Measurements from ENCODE around the gene HNRNPH1. TPM values are rescaled to one million over a fixed set of nuclear protein-coding genes. Genes with fewer than 3 reads are reported as not detected.
"Not testable (repeated sequence)": the region's sequence is repeated elsewhere in the genome, so short reads cannot be mapped to it uniquely, and the experiment has no call there.

Gene HNRNPH1
- total RNA-seq = 1,061 and 1,210 TPM in 2 replicates

GRCh38 chr5:179623003-179623905 lies at the start of gene HNRNPH1:
Gene HNRNPH1, minus strand, starts transcription at chr5:179623671. Its CDS starts 538 bp downstream, at chr5:179623133.
- POLR2A ChIA-PET = interaction anchor here (0.5 to 6.8 kb wide), 39 partner anchors 10 to 1638 kb away, joined by 3 to 93 read pairs (median 5); partner anchors contain the start of genes CANX, CBY3, HNRNPAB and LTC4S
- peak within 1 kb of the TSS; percentile 98 for H3K4me3 Mint-ChIP-seq
- intact Hi-C loops (cut with micrococcal nuclease) = loop anchor here (1.0 to 10.0 kb wide), 8 partner anchors 55 to 1491 kb away; partner anchors contain the start of genes CANX, LTC4S, MAML1 and RMND5B
- H3K27me3 Mint-ChIP-seq = no peaks in the 10 kb centered on the region
- no peaks in the 10 kb centered on the region for H3K9me3 Mint-ChIP-seq
- H3K4me1 Mint-ChIP-seq = peaks cover 50% of the 10 kb centered on the region
- TF ChIP-seq CTCF (IDR thresholded peaks at IDR 0.05) = no peak
- ATAC-seq (ENCODE audit: low read depth) = peak; percentile 80
- DNase-seq = peak; percentile 93
- H3K27ac Mint-ChIP-seq = peak within 1 kb of the TSS; percentile 99
- H3K36me3 Mint-ChIP-seq (ENCODE audit: low read depth) = peaks cover 51% of the 10 kb centered on the region
- CTCF ChIA-PET = interaction anchor here (0.7 to 2.9 kb wide), 6 partner anchors 9 to 245 kb away, joined by 3 to 9 read pairs (median 3); no protein-coding TSS in a partner anchor

GRCh38 chr5:179668391-179668790 lies 44.9 kb upstream of the HNRNPH1 start:
- ATAC-seq (ENCODE audit: low read depth) = no peak
- ChIA-PET POLR2A (interaction anchor here (1.5 kb wide), 1 partner anchor 45 kb away, joined by 3 read pairs; no protein-coding TSS in a partner anchor), CTCF (no interaction called here)
- no peak overlapping the region for H3K4me3 Mint-ChIP-seq
- no peak for DNase-seq
- H3K4me1 Mint-ChIP-seq = no peaks in the 10 kb centered on the region
- no peaks in the 10 kb centered on the region for H3K36me3 Mint-ChIP-seq (ENCODE audit: low read depth)
- intact Hi-C loops (cut with micrococcal nuclease) = no loop called here
- H3K9me3 Mint-ChIP-seq = no peaks in the 10 kb centered on the region
- TF ChIP-seq CTCF (IDR thresholded peaks at IDR 0.05) = no peak
- H3K27ac Mint-ChIP-seq = no peak overlapping the region
- no peaks in the 10 kb centered on the region for H3K27me3 Mint-ChIP-seq

- H3K27ac Mint-ChIP-seq; H3K4me1 Mint-ChIP-seq; DNase-seq; ATAC-seq (ENCODE audit: low read depth); H3K27me3 Mint-ChIP-seq; CTCF ChIA-PET; H3K36me3 Mint-ChIP-seq (ENCODE audit: low read depth); POLR2A ChIA-PET; H3K9me3 Mint-ChIP-seq; H3K4me3 Mint-ChIP-seq; intact Hi-C loops (cut with micrococcal nuclease): not testable (repeated sequence)
Measured at GRCh38 chr5:179661647-179662046, 38.2 kb upstream of the HNRNPH1 start.

GRCh38 chr5:179658179-179658856 lies 34.8 kb upstream of the HNRNPH1 start:
- POLR2A ChIA-PET, H3K27ac Mint-ChIP-seq: not testable (repeated sequence)
- intact Hi-C loops (cut with micrococcal nuclease) = loop anchor here (2.0 kb wide), 1 partner anchor 20 kb away; no protein-coding TSS in a partner anchor

GRCh38 chr5:179657302-179658178 lies 34.1 kb upstream of the HNRNPH1 start:
- peak; percentile 27 for DNase-seq
- CTCF ChIA-PET; H3K9me3 Mint-ChIP-seq; H3K27ac Mint-ChIP-seq; H3K4me1 Mint-ChIP-seq; H3K4me3 Mint-ChIP-seq; POLR2A ChIA-PET; H3K27me3 Mint-ChIP-seq; H3K36me3 Mint-ChIP-seq (ENCODE audit: low read depth): not testable (repeated sequence)
- intact Hi-C loops (cut with micrococcal nuclease) = loop anchor here (2.0 kb wide), 1 partner anchor 19 kb away; no protein-coding TSS in a partner anchor
- ATAC-seq (ENCODE audit: low read depth) = peak; percentile 94

More at GRCh38 chr5:179658179-179658856, 34.8 kb upstream of the HNRNPH1 start:
- H3K9me3 Mint-ChIP-seq; H3K36me3 Mint-ChIP-seq (ENCODE audit: low read depth); CTCF ChIA-PET; H3K4me1 Mint-ChIP-seq; H3K27me3 Mint-ChIP-seq: not testable (repeated sequence)
- H3K4me3 Mint-ChIP-seq = peak overlapping the region; percentile 79
- peak; percentile 73 for ATAC-seq (ENCODE audit: low read depth)
- peak; percentile 23 for DNase-seq

GRCh38 chr5:179653135-179653534 lies 29.7 kb upstream of the HNRNPH1 start:
- H3K9me3 Mint-ChIP-seq; H3K36me3 Mint-ChIP-seq (ENCODE audit: low read depth); DNase-seq; CTCF ChIA-PET; intact Hi-C loops (cut with micrococcal nuclease); H3K27ac Mint-ChIP-seq; H3K27me3 Mint-ChIP-seq; H3K4me3 Mint-ChIP-seq; POLR2A ChIA-PET; H3K4me1 Mint-ChIP-seq; ATAC-seq (ENCODE audit: low read depth): not testable (repeated sequence)

- H3K4me1 Mint-ChIP-seq; DNase-seq; intact Hi-C loops (cut with micrococcal nuclease); CTCF ChIA-PET; H3K27me3 Mint-ChIP-seq; H3K36me3 Mint-ChIP-seq (ENCODE audit: low read depth); H3K4me3 Mint-ChIP-seq; H3K27ac Mint-ChIP-seq; H3K9me3 Mint-ChIP-seq; ATAC-seq (ENCODE audit: low read depth): not testable (repeated sequence)
- POLR2A ChIA-PET = interaction anchor here (0.6 kb wide), 1 partner anchor 17 kb away, joined by 6 read pairs; no protein-coding TSS in a partner anchor
Measured at GRCh38 chr5:179650245-179650644, 26.8 kb upstream of the HNRNPH1 start.

- intact Hi-C loops (cut with micrococcal nuclease); H3K4me1 Mint-ChIP-seq; DNase-seq; H3K27me3 Mint-ChIP-seq; H3K27ac Mint-ChIP-seq; ATAC-seq (ENCODE audit: low read depth); CTCF ChIA-PET; H3K9me3 Mint-ChIP-seq; H3K4me3 Mint-ChIP-seq; H3K36me3 Mint-ChIP-seq (ENCODE audit: low read depth): not testable (repeated sequence)
- POLR2A ChIA-PET = interaction anchor here (0.5 to 0.6 kb wide), 2 partner anchors 11 to 16 kb away, joined by 3 to 6 read pairs; no protein-coding TSS in a partner anchor
Measured at GRCh38 chr5:179649166-179649703, 25.8 kb upstream of the HNRNPH1 start.

Measured in activated B cell treated with CpG ODN at 0.5 μM for 24 hours (primary cell).